Omental fat pad (tissue), 4 donors: ENCODE measurements around the gene DNAH11. TPM values are rescaled to one million over a fixed set of nuclear protein-coding genes. Genes with fewer than 3 reads are reported as not detected.

Experiments used
- ATAC-seq: fragments of 150-250 bp; one replicate; pipeline ENCODE4 v1.9.1; 2016; ENCODE audit warnings: mild to moderate bottlenecking, moderate library complexity; ENCODE audit not compliant: low FRiP score
- DNase-seq: peaks from one replicate; pipeline ENCODE4 v3.0.0-alpha.2; 2019; ENCODE audit warnings: low spot score
- CTCF ChIP-seq, 3 donors: fragments of 450-650 bp; IDR thresholded peaks; one replicate each; pipeline ENCODE4 v1.5.1; 2016 to 2017; ENCODE audit warnings: antibody characterized with exemption in 3 of 3, mild to moderate bottlenecking in 3 of 3, moderate library complexity in 2 of 3
- total RNA-seq, 4 donors: library from RNA; depleted of rRNA; stranded (reverse); fragments of >200 nt; gene quantifications; one replicate each; pipeline ENCODE4 v1.1.0, GENCODE V29; 2016

DNAH11 gene
- total RNA-seq, 4 donors from 2014 or later, result 0.32 to 0.88 (median 0.49) TPM

- TF ChIP-seq CTCF (IDR thresholded peaks at IDR 0.05), result no peak
- ATAC-seq (no peak), DNase-seq (no peak)
Observed at GRCh38 chr7:21887353-21887752, 344.5 kb downstream of the DNAH11 start.

- ATAC-seq, result no peak
- no peak for TF ChIP-seq CTCF (IDR thresholded peaks at IDR 0.05)
- DNase-seq, result no peak
Observed at GRCh38 chr7:21887779-21888178, 344.9 kb downstream of the DNAH11 start.

GRCh38 chr7:21891291-21891690 lies 348.5 kb downstream of the DNAH11 start:
- no peak for ATAC-seq
- no peak for DNase-seq
- TF ChIP-seq CTCF (IDR thresholded peaks at IDR 0.05), result no peak

DNA sequence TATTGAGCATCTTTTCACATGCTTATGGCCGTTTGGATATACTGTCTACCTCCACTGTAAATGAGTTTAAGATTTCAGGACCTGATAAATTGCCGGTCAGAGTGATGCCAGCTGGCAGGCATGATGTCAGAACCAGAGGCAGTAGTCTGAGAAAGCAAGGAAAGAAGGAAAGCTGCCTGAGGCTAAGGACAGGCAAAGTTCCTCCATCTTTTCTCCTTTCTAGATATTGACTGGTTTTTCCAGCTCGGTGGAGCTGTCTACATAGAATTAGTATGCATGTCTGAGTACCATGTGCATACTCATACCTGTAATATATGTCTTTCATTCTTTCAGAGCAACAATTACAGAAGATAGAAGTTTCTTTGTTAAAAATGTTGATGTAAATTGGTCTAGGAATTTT lies 350.6 kb downstream of the DNAH11 start:
- no peak for ATAC-seq
- DNase-seq, result no peak
- no peak for TF ChIP-seq CTCF (IDR thresholded peaks at IDR 0.05)

DNA sequence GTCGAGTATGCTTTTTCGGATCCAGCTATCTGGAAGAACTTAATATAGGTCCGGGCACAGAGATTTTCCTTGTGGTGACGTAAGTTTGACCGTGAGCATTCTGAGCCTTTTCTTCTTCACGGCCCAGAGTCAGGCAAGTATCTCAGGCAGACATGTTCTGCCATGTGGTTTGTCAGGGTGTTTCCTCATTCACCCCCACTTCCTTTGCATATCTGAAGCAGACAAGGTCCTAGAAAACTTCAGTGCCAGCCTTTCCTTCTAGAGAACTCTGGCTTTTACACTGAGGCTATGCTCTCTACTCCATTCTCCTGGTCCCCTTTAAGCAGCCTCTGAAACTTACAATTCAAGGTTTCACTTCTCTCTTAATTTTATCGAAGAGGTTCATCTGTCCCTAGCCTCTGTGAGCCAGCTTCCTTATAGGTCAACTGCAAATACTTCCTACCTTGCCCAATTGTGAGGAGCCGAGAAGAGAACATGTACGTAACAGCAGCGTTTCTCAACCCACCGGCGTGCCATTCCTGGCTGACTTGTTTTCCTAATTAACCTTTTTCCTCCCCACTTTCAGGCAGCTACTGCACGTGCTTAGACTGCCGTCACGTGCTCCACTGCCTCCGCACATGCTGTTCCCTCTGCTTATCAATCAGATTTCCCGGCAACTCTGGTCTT lies 355.6 kb downstream of the DNAH11 start:
- DNase-seq, result no peak
- no peak for ATAC-seq
- no peak for TF ChIP-seq CTCF (IDR thresholded peaks at IDR 0.05)

DNA sequence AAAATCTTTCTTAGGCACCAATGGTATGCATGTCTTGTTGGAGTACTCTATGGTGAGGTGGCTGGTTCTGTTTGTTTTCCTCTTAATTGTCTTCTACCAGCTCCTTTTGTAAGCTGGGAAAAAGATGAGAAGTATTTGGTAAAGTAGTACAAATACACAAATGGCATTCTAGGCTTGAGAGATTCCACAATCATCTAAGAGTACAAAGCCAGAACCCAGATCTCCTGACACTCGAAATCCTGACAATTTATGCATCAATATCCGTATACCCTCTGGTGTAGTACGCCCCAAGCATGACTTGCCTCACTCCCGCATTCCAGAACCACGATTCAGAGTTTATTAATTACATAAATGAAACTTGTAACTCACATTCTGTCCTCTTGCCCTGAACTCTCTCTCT lies 359.4 kb downstream of the DNAH11 start:
- no peak for TF ChIP-seq CTCF (IDR thresholded peaks at IDR 0.05)
- ATAC-seq (no peak), DNase-seq (no peak)

DNA sequence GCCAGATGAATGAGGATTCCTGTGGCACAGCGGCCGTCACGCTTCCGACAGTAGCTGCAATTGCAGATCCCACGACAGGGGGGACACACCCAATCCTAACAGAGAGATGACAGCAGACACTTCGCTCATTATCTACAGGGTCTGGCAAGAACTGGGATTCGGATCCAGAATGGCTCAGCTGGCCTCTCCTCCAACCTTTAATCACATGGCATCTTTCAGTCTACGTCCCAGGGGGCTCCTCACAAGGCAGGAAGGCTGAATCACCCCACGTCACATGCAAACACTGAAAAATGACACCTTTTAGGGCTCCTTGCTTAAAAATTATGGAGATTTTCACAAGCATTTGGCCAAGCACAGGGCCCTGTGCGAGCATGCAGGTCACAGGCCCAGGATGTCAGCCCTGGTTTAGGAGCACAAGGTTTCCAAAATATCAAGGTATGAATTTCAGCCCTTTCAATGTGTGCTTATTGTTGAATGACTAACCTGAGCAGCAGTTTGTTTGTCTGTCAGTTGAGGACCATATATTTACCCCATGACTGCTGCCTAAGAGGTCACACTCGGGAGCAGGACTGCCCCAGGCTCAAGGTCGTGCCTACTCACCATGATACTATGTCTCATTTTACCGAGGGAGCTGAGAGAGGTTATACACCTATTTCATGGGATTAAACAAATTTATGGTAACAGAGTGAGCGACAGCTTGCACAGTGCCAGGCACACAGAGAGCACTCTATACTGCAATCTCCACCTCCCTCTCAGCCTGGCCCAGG lies 360.4 kb downstream of the DNAH11 start:
- TF ChIP-seq CTCF (IDR thresholded peaks at IDR 0.05), result no peak
- DNase-seq (no peak), ATAC-seq (no peak)
